Activated CD8-positive, alpha-beta memory T cell treated with anti-CD3 and anti-CD28 coated beads for 24 hours (primary cell): ENCODE measurements around the gene TENM4.

Source experiments
- DNase-seq: peaks from one replicate; pipeline ENCODE4 v3.0.0-alpha.2; 2020

The TENM4 gene

DNA sequence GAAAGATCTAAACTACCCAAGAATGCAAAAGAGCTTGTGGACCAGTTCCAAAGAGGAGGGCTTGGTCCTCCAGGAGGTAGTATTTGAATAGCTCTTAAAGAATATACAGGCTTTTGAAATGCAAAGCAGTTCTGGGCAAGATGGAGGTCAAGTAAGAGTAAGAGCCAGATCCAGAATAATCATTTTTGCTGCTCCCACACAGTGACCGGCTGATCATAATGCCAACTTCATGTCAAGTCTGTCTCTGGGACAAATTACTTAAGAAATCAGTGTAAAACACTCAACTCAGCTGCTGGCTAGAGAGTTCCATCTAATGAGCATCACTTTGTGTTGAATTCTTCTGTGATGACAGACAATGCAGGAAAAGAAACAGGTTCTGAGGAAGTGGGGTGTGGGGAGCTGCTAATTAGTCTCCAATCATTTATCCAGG is 615.2 kb downstream of the TENM4 start:
- DNase-seq = no peak

DNA sequence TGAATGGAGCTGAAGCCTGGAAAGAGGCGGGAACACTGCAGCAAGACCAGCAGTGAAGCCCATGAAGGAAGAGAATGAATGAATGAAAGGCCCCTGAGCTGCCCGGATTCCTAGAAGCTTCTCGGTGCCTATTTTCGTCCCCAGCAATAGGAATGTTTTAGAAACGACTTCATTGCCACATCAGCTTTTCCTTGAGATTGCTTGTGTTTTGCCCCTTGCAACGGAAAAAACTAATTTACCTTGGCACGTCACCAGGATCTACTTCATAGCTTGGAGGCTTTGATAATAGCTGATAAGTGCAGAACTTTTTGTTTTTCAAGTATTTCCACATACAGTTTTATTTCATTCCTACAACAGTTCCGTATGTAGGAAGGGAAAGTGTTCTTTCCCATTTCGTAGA is 617.2 kb downstream of the TENM4 start:
- DNase-seq = no peak

DNA sequence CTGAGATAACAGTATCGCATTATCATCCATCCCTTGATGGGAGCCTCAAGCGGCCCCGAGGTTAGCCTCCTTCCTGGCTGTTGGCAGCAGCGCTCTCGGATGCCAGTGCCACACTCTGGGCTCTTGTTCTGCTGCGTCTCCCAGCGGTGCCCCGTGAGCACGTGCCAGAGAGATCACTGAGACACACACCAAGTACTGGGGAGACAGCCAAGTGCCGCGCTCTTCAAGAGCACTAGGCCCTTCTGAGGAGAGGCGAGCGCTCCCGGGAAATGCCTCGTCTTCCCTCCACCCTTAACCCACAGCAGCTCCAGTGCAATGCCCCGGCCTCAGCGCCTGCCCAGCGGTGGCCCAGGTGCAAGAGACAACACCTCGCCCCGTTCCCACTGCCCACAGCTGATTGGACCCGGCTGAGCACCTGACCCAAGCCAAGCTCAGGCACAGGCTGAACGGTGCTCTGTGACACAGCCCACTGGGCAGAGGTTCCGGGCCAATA is 617.9 kb downstream of the TENM4 start:
- DNase-seq = no peak

- DNase-seq = no peak
Observed at GRCh38 chr11:78821371-78822306, 619.2 kb downstream of the TENM4 start.

- DNase-seq = no peak
Observed at GRCh38 chr11:78820741-78821140, 620.1 kb downstream of the TENM4 start.

DNA sequence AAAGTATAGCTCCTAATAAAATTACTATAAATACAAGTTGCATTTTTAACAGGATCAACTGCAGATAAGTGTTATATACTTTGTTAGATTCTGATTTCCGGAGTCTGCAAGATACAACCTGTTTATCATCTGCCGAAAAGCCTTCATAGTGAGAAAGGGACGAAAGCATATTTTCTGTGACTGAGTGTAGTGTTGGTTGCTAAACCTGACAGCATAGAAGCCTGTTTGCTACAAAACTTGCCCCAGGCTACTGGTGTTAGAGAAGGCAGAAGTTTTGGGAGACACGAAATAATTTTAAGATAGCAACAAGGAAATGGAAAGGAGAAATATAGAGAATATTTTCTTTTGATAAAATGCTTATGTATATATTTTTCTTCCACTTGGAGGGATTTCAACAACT is 622.6 kb downstream of the TENM4 start:
- DNase-seq = no peak

DNA sequence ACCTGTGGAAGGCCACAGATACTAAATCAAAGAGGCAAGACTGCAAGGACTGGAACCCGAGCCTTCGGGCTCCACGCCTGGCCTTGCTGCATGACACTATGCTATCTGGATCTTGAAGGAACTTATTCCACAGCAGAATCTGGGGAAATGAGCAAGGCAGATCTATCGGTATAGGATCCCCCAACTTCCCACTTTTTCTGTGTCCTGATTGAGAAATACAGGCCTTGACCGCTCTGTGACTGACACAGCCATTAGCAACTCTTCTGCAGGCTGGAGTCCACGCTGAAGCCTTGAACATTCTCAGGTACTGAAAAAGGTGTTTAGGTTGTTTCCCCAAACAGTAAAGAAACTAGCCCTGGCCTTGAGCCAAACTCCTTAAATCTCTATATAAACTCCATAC is 625.0 kb downstream of the TENM4 start:
- no peak for DNase-seq

DNA sequence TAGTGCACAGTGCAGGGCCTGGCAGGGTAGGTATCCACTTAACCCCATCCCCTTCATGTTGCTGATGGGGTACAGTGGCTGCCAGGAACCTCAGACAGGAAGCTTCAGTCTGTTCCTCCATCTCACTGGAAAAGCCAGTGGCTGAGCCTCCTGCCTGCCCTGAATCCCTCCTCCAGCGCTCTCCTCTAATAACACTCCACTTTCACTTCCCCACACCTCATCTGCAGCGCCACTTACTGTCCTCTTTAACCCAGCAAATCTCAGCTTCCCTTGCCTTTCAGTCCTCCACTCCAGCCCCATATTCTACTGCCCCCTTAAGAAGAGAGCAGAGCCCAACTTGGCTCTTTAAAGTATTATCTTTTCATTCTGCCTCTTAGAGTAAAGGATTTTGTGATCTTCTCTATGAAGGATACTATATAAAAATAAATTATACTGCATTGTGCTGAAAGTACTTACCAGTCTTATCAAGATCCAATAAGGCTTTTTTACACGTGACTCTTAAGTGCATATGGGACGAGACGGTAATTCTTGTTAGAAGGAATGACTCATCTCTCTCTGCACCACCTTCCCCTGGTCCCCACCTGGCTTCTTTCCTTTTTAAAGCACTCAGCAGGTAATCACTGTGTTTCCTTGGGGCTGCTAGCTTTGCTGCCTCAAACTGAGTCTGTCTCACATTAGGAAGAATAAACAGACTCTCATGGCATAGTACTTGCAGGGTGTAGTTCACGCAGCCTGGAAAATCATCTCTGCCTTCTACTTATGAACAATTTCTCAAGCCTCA is 628.1 kb downstream of the TENM4 start:
- no peak for DNase-seq

GRCh38 chr11:78810559-78811009 is 630.2 kb downstream of the TENM4 start:
- DNase-seq = no peak

DNA sequence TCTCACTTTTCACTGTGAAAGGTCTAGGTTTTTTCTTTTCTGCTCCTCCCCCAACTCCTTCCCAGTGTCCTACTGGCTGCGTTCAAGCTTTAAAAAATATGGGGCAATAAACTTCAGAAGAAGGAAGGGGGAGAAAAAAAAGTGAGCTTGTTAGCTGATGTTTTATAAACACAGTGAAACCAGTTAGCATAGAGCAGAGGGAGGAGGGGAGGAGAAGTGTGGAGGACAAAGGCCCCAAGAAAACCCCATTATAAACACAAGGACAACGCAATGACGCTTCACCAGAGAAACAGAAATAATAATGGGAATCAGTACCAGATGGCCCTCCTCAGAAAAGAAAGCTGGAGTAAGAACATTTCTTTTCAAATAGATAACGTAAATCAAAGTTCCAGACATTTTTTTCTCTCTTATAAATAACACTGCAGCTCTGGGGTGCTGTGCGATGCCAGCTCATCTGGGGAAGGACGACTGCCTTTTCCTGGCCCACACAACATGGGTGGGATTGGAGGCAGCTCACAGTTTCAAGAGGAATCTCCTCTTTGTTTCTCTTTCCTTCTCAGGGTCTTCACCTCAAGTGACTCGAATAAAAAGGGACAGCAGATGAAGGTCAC is 630.8 kb downstream of the TENM4 start:
- DNase-seq = no peak

GRCh38 chr11:78808923-78809322 is 631.9 kb downstream of the TENM4 start:
- no peak for DNase-seq

DNA sequence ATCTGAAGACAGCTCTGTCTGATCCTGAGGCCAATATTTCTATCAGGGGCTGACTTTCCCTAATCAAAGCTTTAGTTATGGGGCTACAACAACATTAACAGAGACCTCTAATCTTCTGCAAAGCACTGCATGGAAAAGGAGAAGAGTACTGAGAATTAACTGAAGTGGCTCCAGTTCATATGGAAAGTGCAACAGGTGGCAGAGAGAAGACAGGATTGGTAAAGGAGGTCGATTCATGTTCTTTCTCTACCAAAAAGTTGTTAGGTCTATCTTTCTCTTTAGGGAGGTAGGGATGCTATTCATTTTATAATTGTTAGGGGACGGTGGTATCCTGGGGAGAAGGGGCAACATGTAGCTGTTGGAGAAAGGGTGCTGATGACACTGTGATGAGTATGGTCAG is 633.5 kb downstream of the TENM4 start:
- DNase-seq = no peak

GRCh38 chr11:78806214-78807004 is 634.4 kb downstream of the TENM4 start:
- DNase-seq = no peak

- no peak for DNase-seq
Observed at GRCh38 chr11:78804991-78805390, 635.8 kb downstream of the TENM4 start.

GRCh38 chr11:78803995-78804394 is 636.8 kb downstream of the TENM4 start:
- DNase-seq = no peak

DNA sequence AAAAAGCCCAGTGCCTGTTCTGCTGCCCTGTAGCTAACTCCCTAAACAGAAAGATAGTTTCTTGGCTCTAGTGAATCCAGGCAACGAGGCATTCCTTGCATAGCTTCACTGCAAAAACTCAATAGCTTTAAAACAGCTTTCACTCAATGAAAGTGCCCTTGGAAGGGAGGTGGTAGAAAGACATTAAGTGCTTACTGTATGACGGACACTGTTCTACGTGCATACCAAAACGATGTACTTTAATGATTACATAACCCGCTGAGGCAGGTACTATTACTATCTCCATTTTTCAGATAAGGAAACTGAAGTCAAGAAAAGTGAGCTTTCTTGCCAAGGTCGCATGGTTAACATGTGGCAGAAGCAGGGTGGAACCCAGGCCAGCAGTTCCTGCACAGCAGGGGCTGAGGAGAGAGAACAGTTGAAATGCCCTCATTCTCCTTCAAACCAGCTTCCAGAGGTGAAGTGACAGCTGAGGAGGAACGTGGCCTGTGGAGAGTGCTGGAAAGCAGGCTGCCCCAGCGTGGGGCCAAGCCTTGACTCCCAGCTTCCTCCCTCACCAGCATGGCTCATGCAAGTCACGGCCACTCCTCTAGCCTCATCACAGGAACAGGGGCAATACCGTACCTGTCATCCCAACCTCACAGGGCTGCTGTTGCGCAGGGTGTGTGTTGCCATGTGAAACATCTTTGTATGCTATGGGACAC is 638.6 kb downstream of the TENM4 start:
- DNase-seq = no peak

DNA sequence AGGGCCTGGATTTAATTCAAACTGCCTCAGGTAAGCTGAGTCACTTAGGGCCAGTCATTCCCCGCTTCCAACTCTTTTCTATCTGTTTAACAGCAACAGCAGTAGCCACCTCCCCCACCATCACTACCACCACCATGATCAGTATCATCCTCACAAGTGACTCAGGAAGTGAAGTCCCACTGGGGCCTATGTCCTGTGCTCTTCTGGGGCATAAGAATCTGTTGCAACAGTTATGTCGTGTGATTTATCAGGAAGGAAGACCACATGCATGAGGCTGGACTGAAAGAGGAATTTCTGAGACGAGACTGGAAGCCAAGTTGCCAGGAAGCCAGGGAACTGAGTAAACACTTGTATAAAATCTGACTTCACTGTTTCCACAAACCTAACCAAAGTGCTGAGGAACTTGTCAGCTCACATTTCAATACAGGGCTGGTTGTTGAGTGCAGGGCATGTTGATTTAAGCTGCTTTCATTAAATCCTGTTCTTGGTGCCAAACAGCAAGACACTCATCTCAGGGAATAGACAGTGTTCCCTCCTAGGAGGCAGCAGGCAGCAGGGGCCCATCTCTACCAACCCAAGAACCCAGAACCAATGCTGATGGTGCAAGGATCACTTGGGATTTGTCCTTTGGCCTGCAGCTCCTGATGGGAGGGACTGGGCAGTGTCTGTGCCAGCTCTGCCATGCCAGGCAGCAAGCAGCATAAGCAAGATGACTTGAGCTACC is 639.5 kb downstream of the TENM4 start:
- no peak for DNase-seq

DNA sequence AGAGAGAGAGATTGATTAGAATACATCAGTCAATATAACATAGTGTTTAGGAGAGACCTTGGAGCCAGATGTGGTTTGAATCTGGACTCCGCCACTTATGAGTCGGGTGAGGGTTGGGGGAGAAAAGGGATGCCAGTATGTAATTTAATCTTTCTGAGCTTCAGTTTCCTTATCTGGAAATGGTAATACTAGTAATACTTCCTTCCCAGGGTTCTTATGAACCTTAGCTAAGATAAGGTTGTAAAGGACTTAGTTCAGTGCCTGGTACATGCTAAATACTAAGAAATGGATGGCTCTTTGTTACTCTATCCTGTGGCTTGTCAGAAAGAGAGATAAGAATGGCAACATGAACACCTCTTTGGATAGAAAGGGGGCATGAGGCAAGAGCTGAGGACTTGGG is 640.1 kb downstream of the TENM4 start:
- no peak for DNase-seq

DNA sequence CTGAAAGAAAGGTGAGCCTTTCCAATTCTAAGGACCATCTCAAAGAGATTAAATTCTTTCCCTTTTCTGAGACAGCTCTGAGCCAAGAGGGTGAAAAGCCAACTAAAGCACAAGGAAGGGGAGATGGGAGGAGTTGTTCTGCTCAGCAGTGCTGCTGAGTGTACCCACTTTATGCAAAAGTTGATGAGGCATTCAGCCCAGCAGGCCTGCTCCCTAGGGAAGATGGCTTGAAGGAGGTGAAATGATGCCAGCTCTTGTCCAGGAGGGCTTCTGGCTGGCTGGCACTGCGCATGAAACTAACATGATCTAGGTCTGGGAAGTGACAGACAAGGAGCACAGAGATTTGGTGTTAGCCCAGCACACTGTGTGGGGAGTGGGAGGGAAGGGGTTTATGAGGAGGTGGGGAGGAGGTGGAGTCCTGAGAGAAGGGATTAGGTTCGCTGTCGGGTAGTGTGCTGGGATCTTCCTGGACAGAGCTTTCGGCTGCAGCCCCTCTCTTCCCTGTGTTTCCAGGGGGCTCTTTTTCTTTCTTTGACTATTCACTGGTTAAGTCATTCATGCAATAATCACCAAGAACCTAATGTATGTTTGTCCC is 640.6 kb downstream of the TENM4 start:
- no peak for DNase-seq

- peak; percentile 59 for DNase-seq
Observed at GRCh38 chr11:78798663-78799062, 642.2 kb downstream of the TENM4 start.

DNA sequence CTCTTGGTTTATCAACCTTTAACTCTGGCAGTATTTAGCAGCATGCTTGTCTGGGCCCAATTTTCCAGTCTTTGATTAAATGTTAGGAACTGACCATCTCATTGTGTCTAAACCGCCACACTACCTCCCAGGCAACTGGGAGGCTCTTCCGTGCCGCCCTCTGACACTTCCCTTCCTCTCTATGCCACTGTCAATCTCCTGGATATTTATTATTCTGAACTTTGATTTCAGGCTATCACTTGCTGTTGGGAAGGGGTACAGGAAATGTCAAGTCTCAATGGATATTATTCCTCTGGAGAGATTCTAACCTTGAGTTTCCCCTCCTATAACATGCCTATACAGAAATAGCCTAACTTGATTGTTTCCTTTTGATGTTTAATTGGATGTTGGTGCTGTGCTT is 643.3 kb downstream of the TENM4 start:
- DNase-seq = no peak
